HepG2 (cell line): ENCODE measurements around the gene SP4. TPM values are rescaled to one million over a fixed set of nuclear protein-coding genes. Genes with fewer than 3 reads are reported as not detected.

Experiments
- AGO1 ChIP-seq: fragments of 200-400 bp; formaldehyde crosslinking; IDR thresholded peaks from 2 replicates; pipeline ENCODE4 v1.6.1; 2017; ENCODE audit warnings: mild to moderate bottlenecking, low read depth, low read length, moderate library complexity; ENCODE audit not compliant: poor library complexity, severe bottlenecking
- AHR ChIP-seq: IDR thresholded peaks from 2 replicates; pipeline ENCODE4 v1.6.1; 2018; ENCODE audit warnings: missing genetic modification reagents, missing compliant biosample characterization
- FOXA3 ChIP-seq: IDR thresholded peaks from 2 replicates; pipeline ENCODE4 v1.6.1; 2016; ENCODE audit warnings: missing genetic modification reagents, missing compliant biosample characterization
- HNF1A ChIP-seq, 2 experiments: sonication (generic) in 1 of 2; formaldehyde crosslinking in 1 of 2; IDR thresholded peaks; 2 replicates each; pipeline versions ENCODE4 v1.4.0 to v1.6.1; 2016 to 2020; ENCODE audit warnings: borderline replicate concordance in 1 of 2, low read depth in 1 of 2, mild to moderate bottlenecking in 1 of 2, missing genetic modification reagents in 1 of 2
- KDM2A ChIP-seq: sonication (generic); formaldehyde crosslinking; IDR thresholded peaks from 2 replicates; pipeline ENCODE4 v1.4.0; 2020; ENCODE audit warnings: low read depth, missing genetic modification reagents, borderline replicate concordance
- KMT2B ChIP-seq: IDR thresholded peaks from 2 replicates; pipeline ENCODE4 v1.6.1; 2016; ENCODE audit warnings: missing genetic modification reagents, missing compliant biosample characterization
- NONO ChIP-seq, 2 experiments: fragments of 450-650 bp in 1 of 2; sonication (generic) in 1 of 2; formaldehyde crosslinking in 1 of 2; IDR thresholded peaks in 1 of 2; conservative IDR thresholded peaks in 1 of 2; 2 replicates each; pipeline versions ENCODE4 v1.6.1 to v1.8.0; 2017 to 2022; ENCODE audit warnings: mild to moderate bottlenecking in 1 of 2, missing genetic modification reagents in 1 of 2, moderate library complexity in 1 of 2
- PLSCR1 ChIP-seq: sonication (generic); formaldehyde crosslinking; IDR thresholded peaks from 2 replicates; pipeline ENCODE4 v1.5.0; 2020; ENCODE audit warnings: missing genetic modification reagents, mild to moderate bottlenecking, borderline replicate concordance
- SKI ChIP-seq: fragments of 450-650 bp; IDR thresholded peaks from one replicate; pipeline ENCODE4 v1.6.1; 2018; ENCODE audit warnings: mild to moderate bottlenecking; ENCODE audit not compliant: partially characterized antibody
- TAF1 ChIP-seq: sonication (generic); formaldehyde crosslinking; IDR thresholded peaks from 2 replicates; pipeline ENCODE4 v1.4.0; 2020; ENCODE audit warnings: missing genetic modification reagents
- TGIF2 ChIP-seq: IDR thresholded peaks from 2 replicates; pipeline ENCODE4 v1.6.1; 2016; ENCODE audit warnings: control low read depth, missing compliant biosample characterization
- THAP11 ChIP-seq: IDR thresholded peaks from 2 replicates; pipeline ENCODE4 v1.6.1; 2016; ENCODE audit warnings: missing biosample characterization, missing genetic modification reagents
- THAP9 ChIP-seq: sonication (generic); formaldehyde crosslinking; IDR thresholded peaks from 2 replicates; pipeline ENCODE4; 2020; ENCODE audit warnings: missing genetic modification reagents, mild to moderate bottlenecking, borderline replicate concordance
- ZNF12 ChIP-seq: sonication (generic); formaldehyde crosslinking; IDR thresholded peaks from 2 replicates; pipeline ENCODE4 v1.5.0; 2020; ENCODE audit warnings: missing genetic modification reagents
- ZNF138 ChIP-seq: sonication (generic); formaldehyde crosslinking; IDR thresholded peaks from 2 replicates; pipeline ENCODE4 v1.5.0; 2020; ENCODE audit warnings: mild to moderate bottlenecking, low read depth, missing genetic modification reagents
- ZNF160 ChIP-seq: sonication (generic); formaldehyde crosslinking; IDR thresholded peaks from 2 replicates; pipeline ENCODE4 v1.8.0; 2022; ENCODE audit warnings: mild to moderate bottlenecking, inconsistent platforms, missing genetic modification reagents
- ZNF235 ChIP-seq: sonication (generic); formaldehyde crosslinking; IDR thresholded peaks from 2 replicates; pipeline ENCODE4 v1.8.1; 2023; ENCODE audit warnings: mild to moderate bottlenecking, missing genetic modification reagents, borderline replicate concordance
- ZNF251 ChIP-seq: sonication (generic); formaldehyde crosslinking; IDR thresholded peaks from 2 replicates; pipeline ENCODE4 v1.9.0; 2021; ENCODE audit warnings: mild to moderate bottlenecking, missing genetic modification reagents
- ZNF615 ChIP-seq: sonication (generic); formaldehyde crosslinking; IDR thresholded peaks from 2 replicates; pipeline ENCODE4 v1.5.0; 2020; ENCODE audit warnings: mild to moderate bottlenecking, missing genetic modification reagents, borderline replicate concordance
- ZNF792 ChIP-seq: IDR thresholded peaks from 2 replicates; pipeline ENCODE4 v1.6.1; 2016
- polyA plus RNA-seq, 8 experiments: library from polyadenylated mRNA; depleted of rRNA in 3 of 8; stranded (reverse) in 7 of 8; unstranded in 1 of 8; fragments of >200 nt; fragmentation: Illumina TruSeq in 4 of 8; extraction: Trizol in 4 of 8; gene quantifications; 2 replicates each; pipeline versions ENCODE4 v1.2.1 to v1.2.3, GENCODE V29; 2011 to 2016; ENCODE audit warnings: low read depth in 4 of 8, missing spikeins in 1 of 8, mixed read lengths in 1 of 8; ENCODE audit not compliant: insufficient read depth in 1 of 8
- total RNA-seq, 5 experiments: library from RNA; depleted of rRNA; stranded (reverse); fragments of >200 nt; fragmentation: Illumina TruSeq; extraction: Trizol; gene quantifications; 2 replicates each; pipeline ENCODE4 v1.2.3, GENCODE V29; 2016; ENCODE audit warnings: low read depth in 1 of 5

SP4 gene
- total and polyA plus RNA-seq, 2 of the 13 experiments (the other 11 are each of a cell fraction or from before 2014, with no cell fraction given): 2.7 to 4.8 TPM

GRCh38 chr7:21427182-21427870 lies 557 bp upstream of the SP4 start (continued):
- no peak for TF ChIP-seq HNF1A (IDR thresholded peaks at IDR 0.05; ENCODE audit: low read depth)
- TF ChIP-seq HNF1A (CRISPR knock-in tag; IDR thresholded peaks at IDR 0.05; ENCODE audit: borderline replicate concordance): peak; percentile 39; the same call in 1 of the 2 replicates
- TF ChIP-seq ZNF251 (CRISPR knock-in tag): no peak
- TF ChIP-seq FOXA3: peak; percentile 35; the same call in 1 of the 2 replicates
- peak; percentile 50; the same call in 1 of the 2 replicates for TF ChIP-seq ZNF792 (CRISPR knock-in tag)
- TF ChIP-seq ZNF138 (CRISPR knock-in tag): 0 out of 2 replicates have a peak, but pooled peaks have one; percentile 29
- TF ChIP-seq ZNF615: 0 out of 2 replicates have a peak, but pooled peaks have one; percentile 49
- 0 out of 2 replicates have a peak, but pooled peaks have one; percentile 33 for TF ChIP-seq AHR (CRISPR knock-in tag)
- TF ChIP-seq ZNF235 (CRISPR knock-in tag): peak; percentile 69; the same call in 1 of the 2 replicates
- TF ChIP-seq ZNF12 (CRISPR knock-in tag): peak; percentile 22; the same call in 1 of the 2 replicates
- peak; percentile 37; the same call in 1 of the 2 replicates for TF ChIP-seq ZNF160 (CRISPR knock-in tag)
- peak; percentile 15 for TF ChIP-seq SKI
- TF ChIP-seq TGIF2 (CRISPR knock-in tag): peak; percentile 85
- TF ChIP-seq TAF1 (CRISPR knock-in tag): peak; percentile 55
- no peak for TF ChIP-seq PLSCR1 (CRISPR knock-in tag)
- peak; percentile 58; the same call in 1 of the 2 replicates for TF ChIP-seq THAP9 (CRISPR knock-in tag)
- TF ChIP-seq AGO1: peak; percentile 53
- TF ChIP-seq NONO (IDR thresholded peaks at IDR 0.05): no peak
- TF ChIP-seq NONO (CRISPR knock-in tag; conservative IDR thresholded peaks at IDR 0.05): peak; percentile 53; the same call in 1 of the 2 replicates
- TF ChIP-seq KDM2A (CRISPR knock-in tag): no peak; the same call in 1 of the 2 replicates
- 0 out of 2 replicates have a peak, but pooled peaks have one; percentile 41 for TF ChIP-seq KMT2B
- TF ChIP-seq THAP11 (CRISPR knock-in tag): peak; percentile 98
